H1 (cell line): ENCODE data around the gene SOX4. TPM values are rescaled to one million over a fixed set of nuclear protein-coding genes. Genes with fewer than 3 reads are reported as not detected.

Experiments used
- CTCF ChIA-PET: fragments of 300-600 bp; sonication (Branson Sonifier 250); formaldehyde crosslinking; loops from one replicate; lab custom pipeline; 2021; ENCODE audit not compliant: partially characterized antibody; lab: Charles Lee
- POLR2A ChIA-PET: fragments of 300-600 bp; sonication (Branson Sonifier 250); formaldehyde crosslinking; loops from one replicate; lab custom pipeline; 2021; ENCODE audit warnings: inconsistent platforms; ENCODE audit not compliant: partially characterized antibody; lab: Charles Lee
- DNase-seq, 2 experiments: peaks; one replicate each; pipeline versions ENCODE4 v3.0.0 to v3.0.0-alpha.2; 2010 to 2022; ENCODE audit warnings: low spot score in 2 of 2, low read depth in 1 of 2, mixed read lengths in 1 of 2
- FAIRE-seq: peaks from 2 replicates; lab custom pipeline; 2011; peaks lifted over from hg19 to GRCh38; lab: Jason Lieb, UNC
- H2AFZ ChIP-seq: 2 replicates; pipeline ENCODE4 v1.8.1; 2012; ENCODE audit warnings: low read length, inconsistent platforms
- H2AK5ac ChIP-seq: 2 replicates; pipeline ENCODE4 v1.6.1; 2013; ENCODE audit warnings: low read depth, low read length
- H2BK120ac ChIP-seq: replicated peaks from 2 replicates; pipeline ENCODE3; 2013; ENCODE audit warnings: low read depth, low read length, inconsistent platforms
- H2BK12ac ChIP-seq: 2 replicates; pipeline ENCODE4 v1.6.1; 2013; ENCODE audit warnings: low read depth, low read length
- H2BK15ac ChIP-seq: 2 replicates; pipeline ENCODE4 v1.6.1; 2013; ENCODE audit warnings: low read length
- H2BK20ac ChIP-seq: 2 replicates; pipeline ENCODE4 v1.6.1; 2013; ENCODE audit warnings: low read length
- H2BK5ac ChIP-seq: 2 replicates; pipeline ENCODE4 v1.6.1; 2013; ENCODE audit warnings: low read depth, low read length
- H3K14ac ChIP-seq: 2 replicates; pipeline ENCODE4 v1.6.1; 2013; ENCODE audit warnings: inconsistent platforms; ENCODE audit not compliant: insufficient read length
- H3K18ac ChIP-seq: 2 replicates; pipeline ENCODE4 v1.6.1; 2013; ENCODE audit warnings: low read length; ENCODE audit errors: extremely low read depth
- H3K23ac ChIP-seq: 2 replicates; pipeline ENCODE4 v1.6.1; 2013; ENCODE audit warnings: inconsistent platforms; ENCODE audit not compliant: insufficient read length
- H3K23me2 ChIP-seq: 2 replicates; pipeline ENCODE4 v1.6.1; 2013; ENCODE audit warnings: low read depth, low read length
- H3K27ac ChIP-seq: 2 replicates; pipeline ENCODE4 v1.6.1; 2011; ENCODE audit warnings: low read depth, low read length, inconsistent platforms
- H3K27me3 ChIP-seq, 4 experiments: replicated peaks in 1 of 4; 1 replicate in 1 of 4; 2 replicates in 3 of 4; pipeline versions ENCODE4 v1.6.1 to v1.8.1; 2011 to 2013; ENCODE audit warnings: low read length in 3 of 4, mild to moderate bottlenecking in 3 of 4, inconsistent platforms in 2 of 4, mixed read lengths in 2 of 4, moderate library complexity in 1 of 4; ENCODE audit not compliant: control insufficient read depth in 3 of 4, insufficient read depth in 3 of 4; ENCODE audit errors: extremely low read depth in 1 of 4
- H3K36me3 ChIP-seq, 4 experiments: 2 replicates each; pipeline versions ENCODE4 v1.6.1 to v1.8.1; 2011 to 2013; ENCODE audit warnings: mild to moderate bottlenecking in 4 of 4, low read length in 3 of 4, moderate library complexity in 2 of 4, control low read depth in 1 of 4, inconsistent platforms in 1 of 4; ENCODE audit not compliant: insufficient read depth in 4 of 4, control insufficient read depth in 2 of 4
- H3K4ac ChIP-seq: replicated peaks from 2 replicates; pipeline ENCODE3; 2013; ENCODE audit warnings: low read length, low read depth, mixed read lengths, inconsistent platforms; ENCODE audit not compliant: insufficient read length
- H3K4me1 ChIP-seq, 4 experiments: replicated peaks in 1 of 4; 1 replicate in 1 of 4; 2 replicates in 3 of 4; pipeline versions ENCODE4 v1.6.1 to v1.8.1; 2011 to 2013; ENCODE audit warnings: low read length in 3 of 4, inconsistent platforms in 2 of 4, mixed read lengths in 1 of 4; ENCODE audit not compliant: insufficient read depth in 4 of 4, control insufficient read depth in 3 of 4
- H3K4me2 ChIP-seq, 2 experiments: 2 replicates each; pipeline versions ENCODE4 v1.6.1 to v1.8.1; 2011 to 2013; ENCODE audit warnings: low read depth in 2 of 2, low read length in 2 of 2, control low read depth in 1 of 2, inconsistent platforms in 1 of 2, mild to moderate bottlenecking in 1 of 2; ENCODE audit not compliant: insufficient read depth in 1 of 2
- H3K4me3 ChIP-seq, 4 experiments: fragments of 200-600, 300-600 bp in 1 of 4; sonication (generic), shearing (Covaris generic), sonication (Bioruptor Twin) in 1 of 4; 2 replicates each; pipeline versions ENCODE4 v1.5.1 to v1.8.1; 2011 to 2016; ENCODE audit warnings: low read length in 4 of 4, low read depth in 3 of 4, control low read depth in 2 of 4, inconsistent platforms in 2 of 4, mild to moderate bottlenecking in 2 of 4, mixed read lengths in 1 of 4, moderate library complexity in 1 of 4; ENCODE audit not compliant: insufficient read depth in 2 of 4; ENCODE audit errors: extremely low read depth in 1 of 4
- H3K56ac ChIP-seq: replicated peaks from 2 replicates; pipeline ENCODE3; 2013; ENCODE audit warnings: low read depth, mild to moderate bottlenecking, mixed read lengths, low read length, inconsistent platforms; ENCODE audit not compliant: insufficient read length
- H3K79me1 ChIP-seq: 2 replicates; pipeline ENCODE4 v1.6.1; 2013; ENCODE audit warnings: low read depth, low read length, control low read depth
- H3K79me2 ChIP-seq, 2 experiments: 2 replicates each; pipeline versions ENCODE4 v1.6.1 to v1.8.1; 2012 to 2013; ENCODE audit warnings: low read length in 2 of 2, mild to moderate bottlenecking in 2 of 2, inconsistent platforms in 1 of 2; ENCODE audit not compliant: insufficient read depth in 2 of 2, control insufficient read depth in 1 of 2
- H3K9ac ChIP-seq, 4 experiments: replicated peaks in 1 of 4; 1 replicate in 1 of 4; 2 replicates in 3 of 4; pipeline versions ENCODE4 v1.6.1 to v1.8.1; 2011 to 2013; ENCODE audit warnings: low read depth in 3 of 4, low read length in 3 of 4, control low read depth in 2 of 4, mild to moderate bottlenecking in 2 of 4, moderate library complexity in 2 of 4, inconsistent platforms in 1 of 4; ENCODE audit errors: extremely low read depth in 1 of 4
- H3K9me3 ChIP-seq, 2 experiments: 2 replicates each; pipeline versions ENCODE4 v1.6.1 to v1.8.1; 2012 to 2013; ENCODE audit warnings: mild to moderate bottlenecking in 2 of 2, moderate library complexity in 2 of 2, control low read depth in 1 of 2, inconsistent platforms in 1 of 2, low read depth in 1 of 2, low read length in 1 of 2, mixed read lengths in 1 of 2; ENCODE audit not compliant: insufficient read depth in 2 of 2
- H4K20me1 ChIP-seq, 2 experiments: replicated peaks in 1 of 2; 2 replicates each; pipeline versions ENCODE3 to v1.8.1; 2011 to 2013; ENCODE audit warnings: inconsistent platforms in 2 of 2, low read length in 2 of 2, mild to moderate bottlenecking in 1 of 2; ENCODE audit not compliant: insufficient read depth in 2 of 2, control insufficient read depth in 1 of 2
- H4K5ac ChIP-seq: 2 replicates; pipeline ENCODE4 v1.6.1; 2013; ENCODE audit warnings: low read length, low read depth, mixed read lengths, inconsistent platforms; ENCODE audit not compliant: insufficient read length
- H4K8ac ChIP-seq: 2 replicates; pipeline ENCODE4 v1.8.0; 2013; ENCODE audit warnings: mild to moderate bottlenecking, moderate library complexity, low read length, inconsistent platforms; ENCODE audit not compliant: insufficient read depth; ENCODE audit errors: extremely low read depth
- H4K91ac ChIP-seq: replicated peaks from 2 replicates; pipeline ENCODE3; 2013; ENCODE audit warnings: low read length, mixed read lengths, inconsistent platforms; ENCODE audit not compliant: insufficient read length
- ASH2L ChIP-seq: fragments of 200-600, 300-600 bp; sonication (generic); IDR thresholded peaks from one replicate; pipeline ENCODE4 v1.7.1; 2017; ENCODE audit warnings: low read length
- BCL11A ChIP-seq, 2 experiments: IDR thresholded peaks; one replicate each; pipeline ENCODE4 v1.6.1; 2011; ENCODE audit warnings: low read depth in 2 of 2, low read length in 2 of 2, mild to moderate bottlenecking in 2 of 2
- CEBPB ChIP-seq: IDR thresholded peaks from 2 replicates; pipeline ENCODE4 v1.6.1; 2012; ENCODE audit warnings: low read depth, low read length
- EP300 ChIP-seq, 2 experiments: IDR thresholded peaks; 1 replicate in 1 of 2; 2 replicates in 1 of 2; pipeline ENCODE4 v1.6.1; 2011 to 2012; ENCODE audit warnings: low read depth in 2 of 2, low read length in 2 of 2, mild to moderate bottlenecking in 2 of 2, borderline replicate concordance in 1 of 2, inconsistent platforms in 1 of 2, moderate library complexity in 1 of 2
- GABPA ChIP-seq: IDR thresholded peaks from 2 replicates; pipeline ENCODE4 v1.6.1; 2011; ENCODE audit warnings: mild to moderate bottlenecking, low read length, moderate library complexity, borderline replicate concordance; ENCODE audit not compliant: insufficient read depth
- JUND ChIP-seq: IDR thresholded peaks from 2 replicates; pipeline ENCODE4 v1.6.1; 2011; ENCODE audit warnings: mild to moderate bottlenecking, improper control_type of control experiment, low read length
- KDM1A ChIP-seq: fragments of 200-600, 300-600 bp; sonication (generic); IDR thresholded peaks from 2 replicates; pipeline ENCODE4 v1.7.1; 2016; ENCODE audit warnings: mild to moderate bottlenecking, low read length, borderline replicate concordance
- KDM4A ChIP-seq: IDR thresholded peaks from one replicate; pipeline ENCODE4 v1.7.1; 2012; ENCODE audit warnings: low read depth, mild to moderate bottlenecking, moderate library complexity, low read length, inconsistent platforms; ENCODE audit not compliant: severe bottlenecking
- NRF1 ChIP-seq: IDR thresholded peaks from 2 replicates; pipeline ENCODE4 v1.6.1; 2011; ENCODE audit warnings: mild to moderate bottlenecking, low read depth, low read length, improper control_type of control experiment
- RBBP5 ChIP-seq: IDR thresholded peaks from 2 replicates; pipeline ENCODE4 v1.7.1; 2012; ENCODE audit warnings: low read depth, mild to moderate bottlenecking, inconsistent platforms, low read length, moderate library complexity, borderline replicate concordance
- SIRT6 ChIP-seq: IDR thresholded peaks from one replicate; pipeline ENCODE4 v1.7.1; 2012; ENCODE audit warnings: low read length, inconsistent platforms
- SRF ChIP-seq: IDR thresholded peaks from 2 replicates; pipeline ENCODE4 v1.6.1; 2011; ENCODE audit warnings: mild to moderate bottlenecking, low read depth, low read length, moderate library complexity
- whole genome bisulfite sequencing, 2 experiments: shearing (Covaris generic) in 1 of 2; methylation state at CpG; one replicate each; pipeline versions ENCODE4 v1.1.6 to v1.1.7; 2013 to 2015; ENCODE audit warnings: low lambda C conversion rate in 2 of 2, mixed read lengths in 2 of 2, inconsistent platforms in 1 of 2, low coverage in 1 of 2, missing lambda C conversion rate in 1 of 2; ENCODE audit not compliant: insufficient replicate concordance in 2 of 2, insufficient coverage in 1 of 2, insufficient read length in 1 of 2; ENCODE audit errors: extremely low coverage in 1 of 2, missing lambda C conversion rate in 1 of 2; 5-methylcytosine and 5-hydroxymethylcytosine counted together
- polyA plus RNA-seq, 7 experiments: library from polyadenylated mRNA; depleted of rRNA in 3 of 7; stranded (reverse) in 5 of 7; unstranded in 2 of 7; fragments of >200 nt in 5 of 7; fragments of 200-250 nt in 2 of 7; gene quantifications; 1 replicate in 5 of 7; 2 replicates in 1 of 7; 4 replicates in 1 of 7; pipeline versions ENCODE4 v1.2.1 to v1.2.3, GENCODE V29; 2011 to 2013; ENCODE audit warnings: missing spikeins in 2 of 7, mixed read lengths in 2 of 7
- total RNA-seq: library from RNA; stranded (reverse); fragmentation: NEBNext Ultra II Directional; extraction: Animal tissue kit (Norgen Biotek cat#: 25700); gene quantifications from 2 replicates; pipeline ENCODE4 v1.2.1, GENCODE V29; 2021

SOX4 gene
- total and polyA plus RNA-seq, 2 of the 8 experiments (the other 6 are each of a cell fraction or from before 2014, with no cell fraction given): 14.1 to 169 TPM

GRCh38 chr6:21625642-21626041, 32.1 kb downstream of the SOX4 start:
- DNase-seq (no peak), FAIRE-seq (no peak)
- Histone ChIP-seq H3K23me2 (no peaks in the 10 kb centered on the region), H3K4ac (no peak overlapping the region), H2AFZ (no peak overlapping the region), H3K23ac (no peak overlapping the region), H4K8ac (no peak overlapping the region), H4K91ac (no peak overlapping the region), H2BK5ac (no peak overlapping the region), H3K4me2 (no peak overlapping the region), H3K4me1 (no peaks in the 10 kb centered on the region), H3K36me3 (no peaks in the 10 kb centered on the region), H3K9me3 (no peaks in the 10 kb centered on the region), H3K9ac (no peak overlapping the region), H3K27me3 (no peaks in the 10 kb centered on the region; a peak in 1 of 7 replicates), H2AK5ac (no peak overlapping the region), H3K79me2 (no peaks in the 10 kb centered on the region), H4K5ac (no peak overlapping the region), H3K27ac (no peak overlapping the region), H3K18ac (no peak overlapping the region), H3K14ac (no peak overlapping the region), H2BK20ac (no peak overlapping the region), H2BK15ac (no peak overlapping the region), H2BK12ac (no peak overlapping the region), H3K56ac (no peak overlapping the region), H4K20me1 (no peaks in the 10 kb centered on the region), H3K4me3 (no peak overlapping the region), H2BK120ac (no peak overlapping the region), H3K79me1 (no peaks in the 10 kb centered on the region)
- POLR2A ChIA-PET: interaction anchor here (1.2 kb wide), 1 partner anchor 31 kb away, joined by 4 read pairs; no protein-coding TSS in a partner anchor
- 76% methylated on average over 7 of the region's 7 CpGs; no CpG with 5 or more reads in 1 of the 2 experiments for WGBS, 2 experiments
- CTCF ChIA-PET: interaction anchor here (1.5 kb wide), 1 partner anchor 23 kb away, joined by 5 read pairs; no protein-coding TSS in a partner anchor
- no peak for TF ChIP-seq KDM1A
- TF ChIP-seq CEBPB: no peak
- TF ChIP-seq SRF: no peak
- no peak for TF ChIP-seq KDM4A
- TF ChIP-seq NRF1: no peak
- TF ChIP-seq BCL11A (IDR thresholded peaks at IDR 0.05; ENCODE audit: low read depth in 2 of 2, low read length in 2 of 2): no peak
- TF ChIP-seq ASH2L: no peak
- no peak for TF ChIP-seq RBBP5
- no peak for TF ChIP-seq GABPA
- TF ChIP-seq EP300 (IDR thresholded peaks at IDR 0.05; ENCODE audit: borderline replicate concordance in 1 of 2, low read depth in 2 of 2, low read length in 2 of 2): no peak
- no peak for TF ChIP-seq JUND
- no peak for TF ChIP-seq SIRT6
